Muscle of back (tissue), 11 donors: ENCODE measurements around the gene AIFM3. TPM values are rescaled to one million over a fixed set of nuclear protein-coding genes. Genes with fewer than 3 reads are reported as not detected.

Experiments
- DNase-seq, 3 donors: peaks; one replicate each; pipeline versions ENCODE4 v3.0.0 to v3.0.0-alpha.2; 2013
- polyA plus RNA-seq, 10 donors: library from polyadenylated mRNA; unstranded; fragments of 120-200 nt; gene quantifications; one replicate each; pipeline ENCODE4 v1.2.1, GENCODE V29; 2013; ENCODE audit not compliant: insufficient read length in 10 of 10

Gene AIFM3
- polyA plus RNA-seq, 10 donors, result 0.08 to 0.69 (median 0.31) TPM; not detected in 1

GRCh38 chr22:21025763-21026755 lies 59.0 kb downstream of the AIFM3 start:
- no peak for DNase-seq

GRCh38 chr22:21026783-21027692 lies 60.0 kb downstream of the AIFM3 start:
- DNase-seq, result peak in 1 of 3 donors; percentile 61

GRCh38 chr22:21028277-21029251 lies 61.5 kb downstream of the AIFM3 start:
- DNase-seq, result no peak

GRCh38 chr22:21029486-21030025 lies 62.5 kb downstream of the AIFM3 start:
- DNase-seq, result no peak

GRCh38 chr22:21030032-21030431 lies 63.0 kb downstream of the AIFM3 start:
- DNase-seq, result no peak

Other genes with a start within 250 kb of the AIFM3 start
- under 1 TPM in 3 of 10 donors, not detected in 7; 0.07 to 0.55 (median 0.16) TPM for gene SERPIND1, start 193.1 kb upstream of the AIFM3 start, polyA plus RNA-seq
- gene PI4KA, start 108.4 kb upstream of the AIFM3 start, polyA plus RNA-seq, result 10 to 100 TPM; 26.2 to 42.5 (median 35.0) TPM
- gene SNAP29, start 108.2 kb upstream of the AIFM3 start, polyA plus RNA-seq, result 10 to 100 TPM; 20.9 to 26.8 (median 23.9) TPM
- gene CRKL, start 49.8 kb upstream of the AIFM3 start, polyA plus RNA-seq, result 10 to 100 TPM; 41.0 to 61.2 (median 47.1) TPM
- gene LZTR1, start 15.0 kb downstream of the AIFM3 start, polyA plus RNA-seq, result 10 to 100 TPM; 28.8 to 45.0 (median 35.1) TPM
- 10 to 100 TPM; 11.9 to 20.6 (median 15.6) TPM for gene THAP7, start 34.9 kb downstream of the AIFM3 start, polyA plus RNA-seq
- 10 to 100 TPM in 9 of 10 donors, 1 to 10 TPM in 1; 9.8 to 20.6 (median 17.5) TPM for gene P2RX6, start 47.9 kb downstream of the AIFM3 start, polyA plus RNA-seq
- 1 to 10 TPM in 5 of 10 donors, under 1 TPM in 5; 0.50 to 2.1 (median 1.00) TPM for gene SLC7A4, start 65.3 kb downstream of the AIFM3 start, polyA plus RNA-seq
- gene LRRC74B, start 78.7 kb downstream of the AIFM3 start, polyA plus RNA-seq, result under 1 TPM in 7 of 10 donors, not detected in 3; 0.05 to 0.49 (median 0.16) TPM